GM19023 (cell line): ENCODE measurements around the gene SETD2.
"Not testable (repeated sequence)": the region's sequence is repeated elsewhere in the genome, so short reads cannot be mapped to it uniquely, and the experiment has no call there.

Experiments used
- ATAC-seq: cut with Tn5 transposase; IDR thresholded peaks from one replicate; pipeline ENCODE4 v1.9.1; 2021; ENCODE audit warnings: mild to moderate bottlenecking, moderate library complexity; ENCODE audit not compliant: unreplicated experiment

Gene SETD2

GRCh38 chr3:47156396-47156795, 7.5 kb downstream of the SETD2 start:
- no peak for ATAC-seq

DNA sequence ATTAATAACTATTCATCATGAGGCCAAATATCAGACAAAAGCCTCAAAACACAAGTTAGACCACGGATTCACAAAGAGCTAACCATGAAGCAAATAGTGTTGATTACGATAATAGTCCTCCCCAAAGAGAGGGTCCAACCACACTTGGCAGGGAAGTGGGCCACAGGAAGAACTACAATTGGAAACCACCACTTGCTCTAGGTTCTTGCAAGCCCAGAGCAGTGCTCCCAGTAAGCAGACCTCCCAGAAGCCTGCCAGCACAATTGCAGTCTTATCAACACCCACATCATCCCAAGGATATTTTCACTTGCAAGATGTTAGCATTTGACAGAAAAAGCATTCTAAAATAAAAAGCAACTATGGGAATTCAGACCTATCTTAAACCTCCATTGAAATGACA, 11.3 kb downstream of the SETD2 start:
- ATAC-seq, result no peak

GRCh38 chr3:47151836-47152235, 12.1 kb downstream of the SETD2 start:
- no peak for ATAC-seq

GRCh38 chr3:47149339-47149933, 14.5 kb downstream of the SETD2 start:
- ATAC-seq, result no peak

GRCh38 chr3:47145272-47145671, 18.6 kb downstream of the SETD2 start:
- no peak for ATAC-seq

DNA sequence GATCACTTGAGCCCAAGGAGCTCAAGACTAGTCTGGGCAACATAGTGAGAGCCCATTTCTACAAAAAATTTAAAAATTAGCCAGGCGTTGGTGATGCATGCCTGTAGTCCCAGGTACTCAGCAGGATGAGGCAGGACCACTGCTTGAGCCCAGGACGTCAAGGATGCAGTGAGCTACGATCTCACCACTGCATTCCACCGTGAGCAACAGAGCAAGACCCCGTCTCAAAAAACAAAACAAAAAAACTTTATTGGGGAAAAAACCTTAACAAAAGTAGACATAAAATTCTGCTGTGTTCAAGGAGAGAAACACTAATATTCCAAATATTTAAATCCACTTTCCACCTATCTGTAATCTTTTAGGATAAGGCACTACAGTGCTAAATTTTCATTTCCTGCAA, 20.8 kb downstream of the SETD2 start:
- ATAC-seq, result no peak

DNA sequence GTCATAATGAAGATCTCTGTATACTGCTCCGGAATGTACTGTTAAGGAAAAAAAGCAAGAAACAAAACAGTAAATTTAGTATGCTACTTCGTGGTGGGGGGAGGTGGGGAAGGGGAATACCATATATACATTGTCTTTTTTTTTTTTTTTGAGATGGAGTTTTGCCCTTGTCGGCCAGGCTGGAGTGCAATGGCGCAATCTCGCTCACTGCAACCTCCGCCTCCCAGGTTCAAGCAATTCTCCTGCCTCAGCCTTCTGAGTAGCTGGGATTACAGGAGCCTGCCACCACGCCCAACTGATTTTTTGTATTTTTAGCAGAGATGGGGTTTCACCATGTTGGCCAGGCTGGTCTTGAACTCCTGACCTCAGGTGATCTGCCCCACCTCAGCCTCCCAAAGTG, 21.4 kb downstream of the SETD2 start:
- ATAC-seq, result not testable (repeated sequence)

DNA sequence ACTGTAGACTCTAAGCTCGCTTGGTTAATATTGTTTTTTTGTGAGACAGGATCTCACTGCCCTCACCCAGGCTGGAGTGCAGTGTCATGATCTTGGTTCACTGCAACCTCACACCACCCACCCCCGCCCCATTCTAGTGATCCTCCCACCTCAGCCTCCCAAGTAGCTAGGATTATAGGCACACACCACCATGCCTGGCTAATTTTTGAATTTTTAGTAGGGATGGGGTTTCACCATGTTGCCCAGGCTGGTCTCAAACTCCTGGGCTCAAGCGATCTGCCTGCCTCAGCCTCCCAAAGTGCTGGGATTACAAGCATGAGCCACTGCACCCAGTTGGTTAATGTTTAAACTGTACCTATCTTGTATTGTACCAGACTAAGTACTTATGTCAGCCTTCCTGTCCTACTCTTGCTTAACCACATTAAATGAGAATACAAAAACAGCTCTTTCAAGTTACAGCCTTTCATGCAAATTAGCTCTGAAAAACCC, 22.9 kb downstream of the SETD2 start:
- ATAC-seq, result not testable (repeated sequence)

DNA sequence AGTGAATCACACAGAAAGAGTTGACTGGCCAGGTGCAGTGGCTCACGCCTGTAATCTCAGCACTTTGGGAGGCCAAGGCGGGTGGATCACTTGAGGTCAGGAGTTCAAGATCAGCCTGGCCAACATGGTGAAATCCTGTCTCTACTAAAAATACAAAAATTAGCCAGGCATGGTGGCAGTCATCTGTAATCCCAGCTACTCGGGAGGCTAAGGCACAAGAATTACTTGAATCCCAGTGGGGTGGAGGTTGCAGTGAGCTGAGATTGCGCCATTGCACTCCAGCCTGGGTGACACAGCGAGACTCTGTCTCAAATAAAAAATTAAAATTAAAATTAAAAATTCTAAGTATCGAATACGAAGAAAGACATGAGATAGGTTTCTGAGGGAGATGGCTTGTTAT, 23.4 kb downstream of the SETD2 start:
- ATAC-seq, result not testable (repeated sequence)

- no peak for ATAC-seq
These were observed 29.6 kb downstream of the SETD2 start for GRCh38 chr3:47134311-47134710.

DNA sequence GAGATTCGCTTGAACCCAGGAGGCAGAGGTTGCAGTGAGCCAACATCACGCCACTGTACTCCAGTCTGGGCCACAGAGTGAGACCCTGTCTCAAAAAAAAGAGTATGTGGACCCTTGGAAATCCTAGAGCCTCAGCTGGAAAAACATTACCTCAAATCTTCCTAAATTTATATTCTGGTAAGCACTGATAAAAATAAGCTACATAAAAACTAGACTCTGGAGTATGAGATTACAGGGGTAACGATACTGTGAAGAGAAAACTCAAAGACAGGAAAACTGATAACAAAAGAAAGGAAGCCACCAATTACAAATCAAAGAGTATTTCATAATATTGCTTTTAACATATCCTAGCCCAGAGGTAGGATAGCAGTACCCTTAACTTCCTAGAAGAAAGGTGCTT, 30.3 kb downstream of the SETD2 start:
- no peak for ATAC-seq

- no peak for ATAC-seq
These were observed 33.4 kb downstream of the SETD2 start for GRCh38 chr3:47130557-47130956.

DNA sequence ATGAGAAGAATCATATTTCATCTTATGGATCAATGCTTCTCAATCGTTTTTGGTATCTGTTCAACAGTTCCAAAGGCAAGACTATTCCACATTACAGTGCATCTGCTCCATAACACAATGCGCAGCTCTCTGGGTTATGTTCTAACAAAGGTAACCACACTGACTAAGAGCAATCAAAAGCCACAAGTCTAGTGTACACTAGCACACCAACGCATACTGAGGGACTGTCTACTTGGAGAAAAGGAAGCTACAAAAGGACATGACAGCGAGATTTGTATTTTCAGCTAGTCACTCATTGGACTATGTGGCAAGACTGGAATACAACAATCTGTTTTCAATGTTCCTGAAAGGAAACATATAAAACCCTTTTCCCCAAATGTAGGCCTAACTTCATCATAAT, 35.8 kb downstream of the SETD2 start:
- no peak for ATAC-seq

DNA sequence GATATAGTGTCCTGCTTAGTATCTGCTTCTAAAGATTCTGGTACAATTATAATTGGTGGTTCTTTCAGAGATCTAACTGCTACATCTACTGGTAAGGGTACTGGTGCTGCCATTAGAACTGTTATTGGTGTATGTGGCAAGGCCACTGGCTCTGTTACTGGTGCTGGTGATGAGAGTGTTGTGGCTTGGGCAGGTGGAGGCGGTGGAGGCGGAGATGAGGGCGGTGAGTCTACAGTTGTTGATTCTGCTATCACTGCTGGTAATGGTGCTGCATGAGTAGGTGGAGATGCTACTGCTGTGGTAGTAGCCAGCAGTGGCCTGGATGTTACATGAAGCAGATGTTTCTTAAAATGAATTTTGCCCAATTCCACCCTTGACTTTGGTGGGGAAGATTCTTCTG, 40.1 kb downstream of the SETD2 start:
- ATAC-seq, result no peak

DNA sequence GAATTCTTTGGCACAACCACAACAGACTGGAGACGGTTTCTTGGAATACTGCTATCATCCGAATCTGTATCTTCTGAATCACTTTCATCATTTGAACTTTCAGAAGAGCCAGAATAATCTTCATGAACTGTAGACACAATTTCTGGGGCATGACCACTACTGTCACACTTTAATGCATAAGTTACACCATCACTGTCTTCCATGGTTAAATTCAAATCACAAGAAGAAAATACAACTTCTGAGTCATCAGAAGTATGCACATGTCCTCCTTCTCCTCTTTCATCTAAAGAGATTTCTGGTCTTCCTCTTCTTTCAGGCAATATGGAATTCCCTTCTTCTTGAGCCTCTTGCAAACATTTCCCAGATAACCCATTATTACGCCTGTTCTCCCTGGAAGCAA, 42.5 kb downstream of the SETD2 start:
- no peak for ATAC-seq

DNA sequence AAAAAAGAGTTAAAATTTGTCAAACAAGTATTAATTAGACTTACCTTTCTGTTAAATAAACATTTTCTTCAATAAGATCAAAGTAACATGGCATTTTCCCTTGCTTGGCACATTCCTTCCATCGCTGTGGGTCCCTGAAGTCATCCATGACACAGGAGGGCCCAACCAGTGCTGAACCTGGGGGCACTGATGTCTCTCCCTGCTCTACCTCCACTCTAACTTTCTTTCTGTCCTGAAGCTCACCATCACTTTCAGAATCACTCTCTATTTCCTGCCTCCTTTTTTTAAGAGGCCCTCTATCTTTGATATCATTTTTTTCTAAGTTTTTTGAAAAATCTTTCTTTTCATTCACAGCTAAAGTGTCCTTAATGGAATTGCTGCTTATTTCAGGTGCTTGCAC, 43.8 kb downstream of the SETD2 start:
- no peak for ATAC-seq

GRCh38 chr3:47119387-47119786, 44.5 kb downstream of the SETD2 start:
- not testable (repeated sequence) for ATAC-seq

DNA sequence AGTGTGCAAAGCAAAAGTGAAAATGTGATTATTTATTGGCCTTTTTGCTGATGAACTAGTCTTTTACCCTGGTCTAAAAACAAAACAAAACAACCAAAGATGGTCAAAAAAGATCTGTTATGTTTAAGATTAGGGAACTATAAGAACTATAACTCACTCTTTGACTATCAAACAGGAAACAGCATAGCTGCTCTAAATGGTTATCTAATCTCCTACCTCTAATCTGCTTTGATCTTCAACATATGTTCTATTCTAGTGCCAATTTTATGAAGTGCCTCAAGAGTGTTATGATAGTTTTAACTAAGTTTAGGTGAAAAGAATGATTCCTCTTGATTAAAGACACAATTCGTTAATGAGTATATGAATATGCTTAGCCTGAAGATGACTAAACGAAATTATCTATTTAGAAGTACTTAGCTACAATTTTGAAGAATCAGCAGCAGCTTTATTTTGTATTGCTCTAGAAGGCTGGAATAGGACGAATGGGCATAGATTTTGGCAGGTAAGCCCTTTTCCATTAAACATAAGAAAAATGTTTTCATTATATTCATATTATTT, 46.0 kb downstream of the SETD2 start:
- no peak for ATAC-seq

- not testable (repeated sequence) for ATAC-seq
These were observed 48.4 kb downstream of the SETD2 start for GRCh38 chr3:47115524-47115923.

- ATAC-seq, result no peak
These were observed 50.1 kb downstream of the SETD2 start for GRCh38 chr3:47113669-47114365.

DNA sequence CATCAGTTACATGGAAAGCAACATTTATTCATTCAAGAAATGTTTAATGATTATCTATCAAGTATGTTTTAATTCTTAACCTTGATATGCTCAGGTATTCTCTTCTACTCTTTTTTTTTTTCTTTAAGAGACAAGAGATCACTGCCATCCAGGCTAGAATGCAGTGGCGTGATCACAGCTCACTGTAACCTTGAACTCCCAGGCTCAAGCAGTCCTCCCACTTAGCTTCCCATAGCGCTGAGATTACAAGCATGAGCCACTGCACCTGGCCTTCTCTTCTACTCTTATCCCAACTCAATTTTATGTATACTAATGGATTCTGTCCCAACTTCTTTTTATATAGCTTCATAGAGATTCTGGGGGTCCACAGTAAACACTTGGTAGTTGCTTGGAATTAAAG, 50.9 kb downstream of the SETD2 start:
- ATAC-seq, result no peak

DNA sequence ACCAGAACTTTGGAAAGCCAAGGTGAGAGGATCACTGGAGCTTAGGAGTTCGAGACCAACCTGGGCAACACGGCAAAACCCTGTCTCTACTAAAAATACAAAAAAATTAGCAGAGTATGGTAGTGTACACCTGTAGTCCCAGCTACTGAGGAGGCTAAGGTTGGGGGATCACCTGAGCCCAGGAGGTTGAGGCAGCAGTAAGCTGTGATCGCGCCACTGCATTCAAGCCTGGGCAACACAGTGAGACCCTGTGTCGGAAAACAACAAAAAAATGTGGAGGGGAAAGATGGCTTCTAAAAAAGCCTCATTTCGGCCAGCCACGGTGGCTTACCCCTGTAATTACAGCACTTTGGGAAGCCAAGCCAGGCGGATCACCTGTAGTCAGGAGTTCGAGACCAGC, 54.5 kb downstream of the SETD2 start:
- no peak for ATAC-seq
